Smooth muscle cell of the brain vasculature (primary cell): ENCODE results near the gene GRID2IP.

Experiments
- DNase-seq: peaks from one replicate; pipeline ENCODE4 v3.0.0-alpha.2; 2012; ENCODE audit warnings: low read depth, low spot score

The GRID2IP gene

GRCh38 chr7:6520163-6520981 is 30.9 kb downstream of the GRID2IP start:
- no peak for DNase-seq

- DNase-seq, result peak; percentile 62
These were observed 34.8 kb downstream of the GRID2IP start for GRCh38 chr7:6516387-6516983.

- DNase-seq, result no peak
These were observed 37.7 kb downstream of the GRID2IP start for GRCh38 chr7:6513541-6513940.

- no peak for DNase-seq
These were observed 38.4 kb downstream of the GRID2IP start for GRCh38 chr7:6512892-6513291.

- DNase-seq, result no peak
These were observed 40.7 kb downstream of the GRID2IP start for GRCh38 chr7:6510476-6511133.

- no peak for DNase-seq
These were observed 42.3 kb downstream of the GRID2IP start for GRCh38 chr7:6508950-6509349.

- DNase-seq, result no peak
These were observed 42.7 kb downstream of the GRID2IP start for GRCh38 chr7:6508539-6508938.

GRCh38 chr7:6507906-6508305 is 43.4 kb downstream of the GRID2IP start:
- DNase-seq, result no peak

- DNase-seq, result no peak
These were observed 45.3 kb downstream of the GRID2IP start for GRCh38 chr7:6505685-6506559.

- no peak for DNase-seq
These were observed 46.3 kb downstream of the GRID2IP start for GRCh38 chr7:6504996-6505395.

GRCh38 chr7:6502886-6503285 is 48.4 kb downstream of the GRID2IP start:
- DNase-seq, result no peak

- DNase-seq, result no peak
These were observed 49.4 kb downstream of the GRID2IP start for GRCh38 chr7:6501586-6502564.

GRCh38 chr7:6500691-6501090 is 50.6 kb downstream of the GRID2IP start:
- DNase-seq, result no peak

- DNase-seq, result no peak
These were observed 53.3 kb downstream of the GRID2IP start for GRCh38 chr7:6497994-6498393.

GRCh38 chr7:6497637-6497905 is 53.7 kb downstream of the GRID2IP start:
- DNase-seq, result no peak

- no peak for DNase-seq
These were observed 54.2 kb downstream of the GRID2IP start for GRCh38 chr7:6496842-6497636.

GRCh38 chr7:6495597-6496262 is 55.5 kb downstream of the GRID2IP start:
- DNase-seq, result no peak

- DNase-seq, result no peak
These were observed 56.9 kb downstream of the GRID2IP start for GRCh38 chr7:6494365-6494764.

GRCh38 chr7:6491194-6491593 is 60.1 kb downstream of the GRID2IP start:
- no peak for DNase-seq
